ENCODE measurements around the gene ELOVL4.

The ELOVL4 gene

DNA sequence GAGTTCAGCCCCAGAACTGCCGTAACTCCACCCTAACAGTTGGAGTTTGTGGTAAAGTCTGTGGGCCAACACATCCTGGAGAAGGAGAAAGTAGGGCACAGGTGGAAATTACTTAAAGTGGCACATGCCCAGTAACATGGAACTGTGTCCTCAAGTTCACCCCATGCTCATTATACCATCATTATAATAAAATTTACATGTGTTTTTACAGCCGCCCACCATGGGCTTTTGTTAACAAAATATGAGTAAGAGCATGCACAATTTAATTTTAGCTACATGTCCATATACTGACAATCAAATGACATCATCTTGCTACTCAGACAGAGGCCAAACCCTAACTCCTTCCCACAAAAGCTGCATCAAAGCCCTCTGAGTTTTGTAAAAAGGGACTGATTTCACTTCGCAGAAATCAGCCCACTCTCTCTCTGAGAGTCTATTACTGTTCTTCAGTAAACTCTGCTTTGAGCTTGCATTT, 17.3 kb upstream of the ELOVL4 start:
- Histone ChIP-seq H3K9ac (ENCODE audit: low read depth, low read length) (peak overlapping the region; percentile 63), H2AFZ (ENCODE audit: low read depth, low read length) (no peak overlapping the region), H3K36me3 (ENCODE audit: insufficient read depth, low read length) (no peaks in the 10 kb centered on the region), H3K27me3 (ENCODE audit: insufficient read depth, low read length, poor library complexity) (no peaks in the 10 kb centered on the region), H3K4me3 (ENCODE audit: low read depth in 1 of 2, low read length in 2 of 2) (peak overlapping the region in 1 of 2 experiments; percentile 40; a peak in 2 of 4 replicates), H4K20me1 (ENCODE audit: insufficient read depth, low read length) (no peaks in the 10 kb centered on the region), H3K79me2 (ENCODE audit: insufficient read depth, low read length) (no peaks in the 10 kb centered on the region), H3K4me2 (ENCODE audit: insufficient read depth, low read length) (peak overlapping the region; percentile 60), H3K9me3 (ENCODE audit: insufficient read depth, low read length, severe bottlenecking) (peaks cover 13% of the 10 kb centered on the region), H3K27ac (ENCODE audit: low read length) (peak overlapping the region; percentile 92), H3K4me1 (ENCODE audit: insufficient read depth, low read length) (peaks cover 69% of the 10 kb centered on the region)
- TF ChIP-seq EZH2 (IDR thresholded peaks at IDR 0.05; ENCODE audit: borderline replicate concordance, low read depth, low read length, severe bottlenecking) (no peak), CTCF (IDR thresholded peaks at IDR 0.05; ENCODE audit: borderline replicate concordance, extremely low read depth, low read length, poor library complexity, severe bottlenecking) (no peak)
- ATAC-seq (ENCODE audit: insufficient read depth, low read depth) (peak; percentile 91), DNase-seq (peak; percentile 88)

DNA sequence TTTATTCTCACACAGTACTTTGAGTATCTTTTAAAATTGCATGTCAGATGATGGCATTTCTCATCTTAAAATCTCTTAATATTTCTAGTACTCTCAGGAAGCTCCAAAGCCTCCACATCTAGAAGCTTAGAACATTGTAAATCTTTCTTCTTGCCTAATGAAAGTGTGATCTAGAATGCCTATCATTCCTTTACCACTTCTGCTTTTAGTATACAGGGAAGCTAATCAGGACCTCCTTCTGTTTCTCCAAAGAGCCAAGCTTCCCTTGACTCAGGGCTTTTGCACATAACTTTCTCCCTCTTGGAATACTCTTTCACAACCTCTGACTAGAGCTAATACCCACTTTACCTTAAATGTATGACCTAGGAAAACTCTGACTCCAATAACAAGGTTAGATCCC, 7.5 kb upstream of the ELOVL4 start:
- no peak overlapping the region for H3K9ac ChIP-seq (ENCODE audit: low read depth, low read length)
- ATAC-seq (ENCODE audit: insufficient read depth, low read depth): no peak

DNA sequence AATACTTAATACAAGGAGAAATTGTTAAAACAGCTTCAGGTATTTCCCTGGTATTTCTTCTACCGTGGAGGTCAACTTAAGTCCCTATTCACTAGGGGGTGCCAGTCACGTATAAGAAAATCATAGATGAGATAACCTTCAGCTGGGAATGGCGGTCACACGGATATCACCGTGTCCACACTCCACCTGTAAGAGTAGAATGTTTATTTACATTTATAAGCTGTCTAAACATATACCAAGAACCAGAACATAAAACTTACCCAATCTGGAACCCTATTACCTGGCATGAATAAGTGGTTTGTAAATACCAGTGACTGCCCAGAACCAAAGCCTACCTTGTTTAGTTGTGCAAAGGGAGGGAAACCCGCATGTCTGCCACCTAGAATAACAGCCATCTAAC, 1.9 kb upstream of the ELOVL4 start:
- H3K27ac ChIP-seq (ENCODE audit: low read length): peak overlapping the region; percentile 63
- DNase-seq: peak; percentile 79
- no peaks in the 10 kb centered on the region for H3K9me3 ChIP-seq (ENCODE audit: insufficient read depth, low read length, severe bottlenecking)
- peaks cover 44% of the 10 kb centered on the region for H3K4me1 ChIP-seq (ENCODE audit: insufficient read depth, low read length)
- H3K27me3 ChIP-seq (ENCODE audit: insufficient read depth, low read length, poor library complexity): no peaks in the 10 kb centered on the region
- H3K9ac ChIP-seq (ENCODE audit: low read depth, low read length): peak overlapping the region; percentile 10; the same call in 1 of the 2 replicates
- TF ChIP-seq EZH2 (IDR thresholded peaks at IDR 0.05; ENCODE audit: borderline replicate concordance, low read depth, low read length, severe bottlenecking): no peak
- TF ChIP-seq CTCF (IDR thresholded peaks at IDR 0.05; ENCODE audit: borderline replicate concordance, extremely low read depth, low read length, poor library complexity, severe bottlenecking): peak; percentile 82
- H3K36me3 ChIP-seq (ENCODE audit: insufficient read depth, low read length): peaks cover 5% of the 10 kb centered on the region; the same call in 1 of the 2 replicates
- H3K4me2 ChIP-seq (ENCODE audit: insufficient read depth, low read length): peak overlapping the region; percentile 52; the same call in 1 of the 2 replicates
- no peak for ATAC-seq (ENCODE audit: insufficient read depth, low read depth)
- peaks cover 30% of the 10 kb centered on the region for H3K79me2 ChIP-seq (ENCODE audit: insufficient read depth, low read length)
- H4K20me1 ChIP-seq (ENCODE audit: insufficient read depth, low read length): peaks cover 19% of the 10 kb centered on the region
- peak overlapping the region in 1 of 2 experiments; percentile 28; a peak in 1 of 4 replicates for H3K4me3 ChIP-seq (ENCODE audit: low read depth in 1 of 2, low read length in 2 of 2)
- peak overlapping the region; percentile 72 for H2AFZ ChIP-seq (ENCODE audit: low read depth, low read length)

More for the DNA sequence above, 7.5 kb upstream of the ELOVL4 start:
- no peak for DNase-seq
- H3K4me1 ChIP-seq (ENCODE audit: insufficient read depth, low read length): peaks cover 7% of the 10 kb centered on the region
- no peak overlapping the region for H3K4me2 ChIP-seq (ENCODE audit: insufficient read depth, low read length)
- no peak overlapping the region for H3K4me3 ChIP-seq (ENCODE audit: low read depth in 1 of 2, low read length in 2 of 2)
- no peaks in the 10 kb centered on the region for H3K9me3 ChIP-seq (ENCODE audit: insufficient read depth, low read length, severe bottlenecking)
- no peaks in the 10 kb centered on the region for H3K27me3 ChIP-seq (ENCODE audit: insufficient read depth, low read length, poor library complexity)
- no peak for TF ChIP-seq EZH2 (IDR thresholded peaks at IDR 0.05; ENCODE audit: borderline replicate concordance, low read depth, low read length, severe bottlenecking)
- TF ChIP-seq CTCF (IDR thresholded peaks at IDR 0.05; ENCODE audit: borderline replicate concordance, extremely low read depth, low read length, poor library complexity, severe bottlenecking): no peak
- H3K36me3 ChIP-seq (ENCODE audit: insufficient read depth, low read length): no peaks in the 10 kb centered on the region
- H3K79me2 ChIP-seq (ENCODE audit: insufficient read depth, low read length): no peaks in the 10 kb centered on the region
- no peaks in the 10 kb centered on the region for H4K20me1 ChIP-seq (ENCODE audit: insufficient read depth, low read length)
- H2AFZ ChIP-seq (ENCODE audit: low read depth, low read length): peak overlapping the region; percentile 4
- H3K27ac ChIP-seq (ENCODE audit: low read length): no peak overlapping the region; the same call in 1 of the 2 replicates
